GM12878 (cell line): ENCODE results near the gene CCDC177.

ENCODE experiments used
- CBFB ChIP-seq: IDR thresholded peaks from 2 replicates; pipeline ENCODE4 v1.6.1; 2016; ENCODE audit warnings: antibody characterized with exemption, low read depth
- CHD1 ChIP-seq: IDR thresholded peaks from 2 replicates; pipeline ENCODE4 v1.6.1; 2012; ENCODE audit warnings: low read depth, low read length, improper control_type of control experiment
- ESRRA ChIP-seq: IDR thresholded peaks from 2 replicates; pipeline ENCODE4 v1.6.1; 2012; ENCODE audit warnings: mild to moderate bottlenecking, low read length, improper control_type of control experiment
- GABPA ChIP-seq: IDR thresholded peaks from 2 replicates; pipeline ENCODE4 v1.6.1; 2014; ENCODE audit warnings: antibody characterized with exemption, low read depth, mild to moderate bottlenecking, inconsistent platforms
- HDAC2 ChIP-seq: fragments of 200-600 bp; sonication (generic); IDR thresholded peaks from 2 replicates; pipeline ENCODE4 v1.6.1; 2017
- MTA2 ChIP-seq: fragments of 450-650 bp; IDR thresholded peaks from 2 replicates; pipeline ENCODE4 v1.6.1; 2016; ENCODE audit warnings: low read depth, mild to moderate bottlenecking, moderate library complexity
- MYC ChIP-seq: IDR thresholded peaks from 2 replicates; pipeline ENCODE4 v1.6.1; 2011; ENCODE audit warnings: mild to moderate bottlenecking, low read length, moderate library complexity, inconsistent platforms; ENCODE audit not compliant: insufficient read depth, insufficient replicate concordance, insufficient read length, severe bottlenecking
- NR2C2 ChIP-seq: IDR thresholded peaks from 2 replicates; pipeline ENCODE4 v1.6.1; 2011; ENCODE audit warnings: borderline replicate concordance, low read depth; ENCODE audit not compliant: control insufficient read depth, insufficient read length
- POLR2AphosphoS5 ChIP-seq: IDR thresholded peaks from 2 replicates; pipeline ENCODE4 v1.6.1; 2011; ENCODE audit warnings: mild to moderate bottlenecking, low read length, inconsistent platforms
- ZSCAN29 ChIP-seq: fragments of 450-650 bp; IDR thresholded peaks from 2 replicates; pipeline ENCODE4 v1.6.1; 2017; ENCODE audit warnings: mild to moderate bottlenecking, moderate library complexity
- TF ChIP-seq, protein P1 (sequence below), 3 experiments: IDR thresholded peaks in 2 of 3; conservative IDR thresholded peaks in 1 of 3; 2 replicates each; pipeline ENCODE4 v1.5.1; 2011; ENCODE audit warnings: low read depth in 3 of 3, low read length in 3 of 3, mild to moderate bottlenecking in 3 of 3, control low read depth in 2 of 3, moderate library complexity in 2 of 3, inconsistent platforms in 1 of 3, mixed read lengths in 1 of 3; ENCODE audit not compliant: control insufficient read depth in 2 of 3, insufficient read depth in 1 of 3; ENCODE audit errors: extremely low read depth in 1 of 3
- TF ChIP-seq, protein P2 (sequence below): fragments of 450-650 bp; IDR thresholded peaks from 2 replicates; pipeline ENCODE4 v1.6.1; 2018; ENCODE audit warnings: mild to moderate bottlenecking, low read depth, moderate library complexity; ENCODE audit not compliant: partially characterized antibody
- TF ChIP-seq, protein P3 (sequence below): fragments of 150-350 bp; IDR thresholded peaks from 2 replicates; pipeline ENCODE4 v1.6.1; 2016; ENCODE audit warnings: low read depth, low read length

DNA sequence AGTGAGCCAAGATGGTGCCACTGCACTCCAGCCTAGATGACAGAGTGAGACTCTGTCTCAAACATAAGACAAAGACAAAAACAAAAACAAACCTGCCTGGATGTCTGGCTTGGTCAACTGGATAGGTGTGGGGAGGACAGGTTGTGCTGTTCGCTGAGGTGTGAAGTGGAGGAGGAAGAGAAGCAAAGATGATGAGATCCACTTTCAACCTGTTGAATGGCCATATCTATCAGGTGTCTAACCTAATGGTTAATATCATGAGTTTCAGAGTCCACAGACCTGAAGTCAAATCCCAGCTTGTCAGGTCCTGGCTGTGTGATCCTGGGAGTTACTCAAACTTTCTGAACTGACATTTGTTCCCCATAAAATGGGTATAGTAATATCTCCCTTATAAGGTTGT is 9.7 kb upstream of the CCDC177 start:
- TF ChIP-seq, protein P1, sequence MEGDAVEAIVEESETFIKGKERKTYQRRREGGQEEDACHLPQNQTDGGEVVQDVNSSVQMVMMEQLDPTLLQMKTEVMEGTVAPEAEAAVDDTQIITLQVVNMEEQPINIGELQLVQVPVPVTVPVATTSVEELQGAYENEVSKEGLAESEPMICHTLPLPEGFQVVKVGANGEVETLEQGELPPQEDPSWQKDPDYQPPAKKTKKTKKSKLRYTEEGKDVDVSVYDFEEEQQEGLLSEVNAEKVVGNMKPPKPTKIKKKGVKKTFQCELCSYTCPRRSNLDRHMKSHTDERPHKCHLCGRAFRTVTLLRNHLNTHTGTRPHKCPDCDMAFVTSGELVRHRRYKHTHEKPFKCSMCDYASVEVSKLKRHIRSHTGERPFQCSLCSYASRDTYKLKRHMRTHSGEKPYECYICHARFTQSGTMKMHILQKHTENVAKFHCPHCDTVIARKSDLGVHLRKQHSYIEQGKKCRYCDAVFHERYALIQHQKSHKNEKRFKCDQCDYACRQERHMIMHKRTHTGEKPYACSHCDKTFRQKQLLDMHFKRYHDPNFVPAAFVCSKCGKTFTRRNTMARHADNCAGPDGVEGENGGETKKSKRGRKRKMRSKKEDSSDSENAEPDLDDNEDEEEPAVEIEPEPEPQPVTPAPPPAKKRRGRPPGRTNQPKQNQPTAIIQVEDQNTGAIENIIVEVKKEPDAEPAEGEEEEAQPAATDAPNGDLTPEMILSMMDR (IDR thresholded peaks at IDR 0.05 in 2 of 3, conservative IDR thresholded peaks at IDR 0.05 in 1 of 3; ENCODE audit: control insufficient read depth in 2 of 3, extremely low read depth in 1 of 3, insufficient read depth in 1 of 3, low read depth in 3 of 3, low read length in 3 of 3): no peak
- TF ChIP-seq HDAC2 (no peak), NR2C2 (no peak), POLR2AphosphoS5 (no peak), GABPA (no peak), MTA2 (no peak), CBFB (no peak), ESRRA (no peak), MYC (no peak), CHD1 (no peak), ZSCAN29 (no peak)
- TF ChIP-seq, protein P2, sequence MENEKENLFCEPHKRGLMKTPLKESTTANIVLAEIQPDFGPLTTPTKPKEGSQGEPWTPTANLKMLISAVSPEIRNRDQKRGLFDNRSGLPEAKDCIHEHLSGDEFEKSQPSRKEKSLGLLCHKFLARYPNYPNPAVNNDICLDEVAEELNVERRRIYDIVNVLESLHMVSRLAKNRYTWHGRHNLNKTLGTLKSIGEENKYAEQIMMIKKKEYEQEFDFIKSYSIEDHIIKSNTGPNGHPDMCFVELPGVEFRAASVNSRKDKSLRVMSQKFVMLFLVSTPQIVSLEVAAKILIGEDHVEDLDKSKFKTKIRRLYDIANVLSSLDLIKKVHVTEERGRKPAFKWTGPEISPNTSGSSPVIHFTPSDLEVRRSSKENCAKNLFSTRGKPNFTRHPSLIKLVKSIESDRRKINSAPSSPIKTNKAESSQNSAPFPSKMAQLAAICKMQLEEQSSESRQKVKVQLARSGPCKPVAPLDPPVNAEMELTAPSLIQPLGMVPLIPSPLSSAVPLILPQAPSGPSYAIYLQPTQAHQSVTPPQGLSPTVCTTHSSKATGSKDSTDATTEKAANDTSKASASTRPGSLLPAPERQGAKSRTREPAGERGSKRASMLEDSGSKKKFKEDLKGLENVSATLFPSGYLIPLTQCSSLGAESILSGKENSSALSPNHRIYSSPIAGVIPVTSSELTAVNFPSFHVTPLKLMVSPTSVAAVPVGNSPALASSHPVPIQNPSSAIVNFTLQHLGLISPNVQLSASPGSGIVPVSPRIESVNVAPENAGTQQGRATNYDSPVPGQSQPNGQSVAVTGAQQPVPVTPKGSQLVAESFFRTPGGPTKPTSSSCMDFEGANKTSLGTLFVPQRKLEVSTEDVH: no peak
- TF ChIP-seq, protein P3, sequence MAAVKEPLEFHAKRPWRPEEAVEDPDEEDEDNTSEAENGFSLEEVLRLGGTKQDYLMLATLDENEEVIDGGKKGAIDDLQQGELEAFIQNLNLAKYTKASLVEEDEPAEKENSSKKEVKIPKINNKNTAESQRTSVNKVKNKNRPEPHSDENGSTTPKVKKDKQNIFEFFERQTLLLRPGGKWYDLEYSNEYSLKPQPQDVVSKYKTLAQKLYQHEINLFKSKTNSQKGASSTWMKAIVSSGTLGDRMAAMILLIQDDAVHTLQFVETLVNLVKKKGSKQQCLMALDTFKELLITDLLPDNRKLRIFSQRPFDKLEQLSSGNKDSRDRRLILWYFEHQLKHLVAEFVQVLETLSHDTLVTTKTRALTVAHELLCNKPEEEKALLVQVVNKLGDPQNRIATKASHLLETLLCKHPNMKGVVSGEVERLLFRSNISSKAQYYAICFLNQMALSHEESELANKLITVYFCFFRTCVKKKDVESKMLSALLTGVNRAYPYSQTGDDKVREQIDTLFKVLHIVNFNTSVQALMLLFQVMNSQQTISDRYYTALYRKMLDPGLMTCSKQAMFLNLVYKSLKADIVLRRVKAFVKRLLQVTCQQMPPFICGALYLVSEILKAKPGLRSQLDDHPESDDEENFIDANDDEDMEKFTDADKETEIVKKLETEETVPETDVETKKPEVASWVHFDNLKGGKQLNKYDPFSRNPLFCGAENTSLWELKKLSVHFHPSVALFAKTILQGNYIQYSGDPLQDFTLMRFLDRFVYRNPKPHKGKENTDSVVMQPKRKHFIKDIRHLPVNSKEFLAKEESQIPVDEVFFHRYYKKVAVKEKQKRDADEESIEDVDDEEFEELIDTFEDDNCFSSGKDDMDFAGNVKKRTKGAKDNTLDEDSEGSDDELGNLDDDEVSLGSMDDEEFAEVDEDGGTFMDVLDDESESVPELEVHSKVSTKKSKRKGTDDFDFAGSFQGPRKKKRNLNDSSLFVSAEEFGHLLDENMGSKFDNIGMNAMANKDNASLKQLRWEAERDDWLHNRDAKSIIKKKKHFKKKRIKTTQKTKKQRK: no peak
